22Rv1 (cell line): Measurements from ENCODE around the gene HS3ST3A1.

Experiments used
- CTCF ChIP-seq: fragments of 450-650 bp; IDR thresholded peaks from 2 replicates; pipeline ENCODE4 v1.5.1; 2017; ENCODE audit warnings: mild to moderate bottlenecking
- ZFX ChIP-seq: fragments of 450-650 bp; IDR thresholded peaks from 2 replicates; pipeline ENCODE4 v1.6.1; 2017; ENCODE audit warnings: antibody characterized with exemption, borderline replicate concordance

DNA sequence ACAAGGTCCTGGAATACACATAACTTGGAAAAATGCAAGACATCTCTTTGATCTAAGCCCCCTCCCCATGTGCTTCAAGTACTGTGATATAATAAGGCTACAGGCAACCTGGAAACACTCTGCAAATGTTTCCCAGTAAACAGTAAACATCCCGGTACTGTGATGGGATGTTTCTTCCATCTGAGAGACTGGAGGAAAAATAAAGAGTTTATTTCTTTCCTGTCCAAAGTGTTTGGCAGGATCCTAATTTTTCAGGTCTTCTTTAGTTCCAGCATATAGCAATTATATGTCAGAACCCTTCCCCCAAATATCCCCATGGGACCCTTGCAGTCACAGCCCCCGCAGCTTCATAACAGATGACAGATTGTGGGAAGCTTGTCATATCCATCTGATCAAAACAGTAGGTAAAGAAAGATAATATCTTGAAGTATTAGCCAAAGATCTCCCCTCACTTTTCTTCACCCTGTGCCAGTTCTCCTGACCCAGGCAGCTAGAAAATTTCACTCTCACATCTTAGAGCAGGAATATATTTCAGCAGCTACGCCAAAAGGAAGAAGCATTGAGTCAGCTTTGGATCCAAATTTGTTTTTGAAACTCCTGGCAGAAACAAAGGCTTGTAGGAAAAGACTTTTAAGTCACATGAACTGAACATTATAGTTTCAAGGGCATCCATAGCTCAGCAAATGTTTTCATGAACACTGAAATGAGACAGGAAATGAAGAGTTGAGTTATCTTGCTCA is 141.3 kb downstream of the HS3ST3A1 start:
- TF ChIP-seq CTCF = no peak
- TF ChIP-seq ZFX = no peak
